Measurements from ENCODE around the gene KRTAP5-8. TPM values are rescaled to one million over a fixed set of nuclear protein-coding genes. Genes with fewer than 3 reads are reported as not detected.
A peak's percentile ranks its signal among the peaks of the same experiment; 100 is the strongest.

The KRTAP5-8 gene
- total RNA-seq, 1 experiment from 2014 or later, result not detected

- Histone ChIP-seq H3K4ac (ENCODE audit: low read depth, low read length) (no peak overlapping the region), H3K9ac (ENCODE audit: extremely low read depth, insufficient read length, low read length) (no peak overlapping the region), H2AK5ac (ENCODE audit: insufficient read length, low read length) (no peak overlapping the region), H3K79me2 (ENCODE audit: insufficient read depth, low read length) (no peaks in the 10 kb centered on the region), H3K18ac (ENCODE audit: insufficient read length, low read depth, low read length) (no peak overlapping the region), H2BK120ac (ENCODE audit: low read depth, low read length, poor library complexity, severe bottlenecking) (no peak overlapping the region), H2BK5ac (ENCODE audit: insufficient read length, low read length) (no peak overlapping the region), H3K27me3 (ENCODE audit: insufficient read depth, low read length) (no peaks in the 10 kb centered on the region), H3T11ph (ENCODE audit: low read length) (no peak overlapping the region), H3K23ac (ENCODE audit: insufficient read length, low read depth, low read length) (no peak overlapping the region), H4K91ac (ENCODE audit: insufficient read length, low read depth, low read length) (no peak overlapping the region), H2BK20ac (ENCODE audit: low read depth, low read length, poor library complexity, severe bottlenecking) (no peak overlapping the region), H3K23me2 (ENCODE audit: insufficient read length, low read depth, low read length, poor library complexity, severe bottlenecking) (no peaks in the 10 kb centered on the region), H3K4me1 (ENCODE audit: insufficient read depth, low read length) (no peaks in the 10 kb centered on the region; the same call in 1 of the 2 replicates), H3K14ac (ENCODE audit: insufficient read depth, low read length) (no peak overlapping the region), H3K9me3 (ENCODE audit: control insufficient read depth, low read depth, low read length) (no peaks in the 10 kb centered on the region), H4K5ac (ENCODE audit: insufficient read length, low read depth, low read length) (no peak overlapping the region), H4K20me1 (ENCODE audit: control insufficient read depth, insufficient read depth, insufficient read length) (no peaks in the 10 kb centered on the region), H3K4me2 (ENCODE audit: insufficient read depth, insufficient read length, low read length) (no peak overlapping the region), H4K8ac (replicated peaks; ENCODE audit: insufficient read length, low read depth, low read length) (no peak overlapping the region), H2AFZ (ENCODE audit: low read length) (peak overlapping the region; percentile 67), H2BK12ac (ENCODE audit: insufficient read length, low read depth, low read length) (no peak overlapping the region), H2BK15ac (ENCODE audit: low read depth, low read length) (no peak overlapping the region), H3K79me1 (ENCODE audit: insufficient read depth, low read depth, low read length, poor library complexity, severe bottlenecking) (no peaks in the 10 kb centered on the region), H3K56ac (ENCODE audit: insufficient read length, low read depth, low read length) (no peak overlapping the region), H3K27ac (ENCODE audit: insufficient read length, low read depth, low read length) (no peak overlapping the region)
- Mint-ChIP-seq H3K4me3 (no peak overlapping the region), H3K4me1 (peaks cover 22 to 23% of the 10 kb centered on the region in 2 experiments), H3K9me3 (no peaks in the 10 kb centered on the region; a peak in 1 of 5 replicates), H3K27me3 (ENCODE audit: low read depth) (peaks cover 42% of the 10 kb centered on the region), H3K27ac (no peak overlapping the region), H3K36me3 (ENCODE audit: insufficient read depth in 1 of 3, low read depth in 3 of 3) (no peaks in the 10 kb centered on the region)
- TF ChIP-seq CTCF (conservative IDR thresholded peaks at IDR 0.05), result peak; percentile 89
- DNase-seq, result peak; percentile 75
- no CpG with 5 or more reads among the region's 8 CpGs for WGBS (ENCODE audit: extremely low coverage, insufficient read length, low lambda C conversion rate)
Measured at GRCh38 chr11:71580057-71581003, 42.5 kb downstream of the KRTAP5-8 start.

Measured in H9 (cell line).